LNCaP clone FGC (cell line): Measurements from ENCODE around the gene LRRC49.

Experiments used
- DNase-seq: peaks from one replicate; pipeline ENCODE4 v3.0.0-alpha.2; 2011; ENCODE audit warnings: low read depth
- H3K4me3 ChIP-seq: 2 replicates; pipeline ENCODE4 v1.5.1; 2011; ENCODE audit warnings: mild to moderate bottlenecking, low read depth, low read length, control low read depth
- TF ChIP-seq, protein P1 (sequence below): IDR thresholded peaks from 2 replicates; pipeline ENCODE4 v1.5.1; 2012; ENCODE audit warnings: mild to moderate bottlenecking; ENCODE audit not compliant: control insufficient read depth, insufficient read depth; ENCODE audit errors: extremely low read depth

The LRRC49 gene, protein sequence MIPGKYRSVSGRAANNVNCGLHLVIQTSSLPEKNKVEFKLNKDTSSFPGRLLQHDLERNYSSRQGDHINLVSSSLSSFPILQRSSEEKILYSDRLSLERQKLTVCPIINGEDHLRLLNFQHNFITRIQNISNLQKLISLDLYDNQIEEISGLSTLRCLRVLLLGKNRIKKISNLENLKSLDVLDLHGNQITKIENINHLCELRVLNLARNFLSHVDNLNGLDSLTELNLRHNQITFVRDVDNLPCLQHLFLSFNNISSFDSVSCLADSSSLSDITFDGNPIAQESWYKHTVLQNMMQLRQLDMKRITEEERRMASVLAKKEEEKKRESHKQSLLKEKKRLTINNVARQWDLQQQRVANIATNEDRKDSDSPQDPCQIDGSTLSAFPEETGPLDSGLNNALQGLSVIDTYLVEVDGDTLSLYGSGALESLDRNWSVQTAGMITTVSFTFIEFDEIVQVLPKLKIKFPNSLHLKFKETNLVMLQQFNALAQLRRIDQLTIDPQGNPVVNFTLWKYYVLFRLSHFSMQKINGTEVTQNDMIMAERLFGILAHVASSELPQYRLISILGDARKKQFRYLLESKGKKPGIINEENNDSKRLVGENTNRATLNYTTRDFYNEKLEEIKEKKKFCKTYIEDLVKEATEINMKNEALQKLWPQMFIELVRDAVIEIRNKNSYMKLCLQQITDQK

DNA sequence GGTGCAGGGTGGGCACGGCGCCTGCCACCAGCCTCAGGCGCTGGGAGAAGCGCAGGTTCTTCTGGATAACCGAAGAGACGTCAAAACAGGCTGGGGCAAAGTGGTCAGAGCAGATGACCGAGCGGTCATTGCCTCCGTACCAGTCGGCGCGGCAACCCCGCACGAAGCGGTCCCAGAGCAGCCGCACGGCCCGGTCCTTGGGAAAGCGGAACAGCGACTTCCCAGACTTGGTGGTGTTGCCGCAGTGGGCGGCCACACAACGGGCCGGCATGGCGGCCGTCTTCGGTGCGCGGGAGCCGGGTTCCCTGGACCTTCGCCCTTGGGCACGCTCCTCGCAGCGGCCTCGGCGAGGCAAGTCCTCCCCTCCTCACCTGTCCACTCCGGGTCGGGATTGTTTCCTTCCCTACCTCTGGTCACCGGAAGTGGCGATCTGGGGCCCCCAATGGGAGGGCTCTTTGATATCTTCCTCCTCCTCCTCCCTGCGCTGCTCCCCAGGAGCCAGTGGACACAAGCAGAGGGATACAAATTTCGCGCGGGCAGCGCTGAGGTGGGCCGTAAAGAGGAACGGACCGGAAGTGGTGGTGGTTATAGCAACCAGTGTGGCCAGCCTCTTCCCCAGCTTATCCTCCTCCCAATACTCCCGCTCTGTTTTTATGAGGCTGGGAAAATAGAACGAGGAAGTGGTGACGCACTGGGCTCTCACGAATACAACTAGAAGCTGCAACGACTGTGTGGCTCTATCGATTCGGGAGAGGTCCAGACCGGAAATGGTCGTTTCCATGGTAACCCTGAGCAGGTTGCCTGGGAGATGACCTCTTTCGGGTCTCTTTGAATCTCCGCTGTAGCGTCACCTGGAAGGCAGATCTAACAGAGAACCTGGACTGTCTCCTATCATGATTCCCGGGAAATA, at the start of gene LRRC49, which contains the start of gene THAP10:
Gene LRRC49, plus strand, starts transcription at position 825 of the 910 bp plus-strand sequence. Its CDS starts 69 bp downstream, at position 894.
Gene THAP10, minus strand, starts transcription at position 432 of the 910 bp plus-strand sequence. Its CDS starts 161 bp downstream, at position 271.
- peak; percentile 90 for DNase-seq
- TF ChIP-seq, protein P1, sequence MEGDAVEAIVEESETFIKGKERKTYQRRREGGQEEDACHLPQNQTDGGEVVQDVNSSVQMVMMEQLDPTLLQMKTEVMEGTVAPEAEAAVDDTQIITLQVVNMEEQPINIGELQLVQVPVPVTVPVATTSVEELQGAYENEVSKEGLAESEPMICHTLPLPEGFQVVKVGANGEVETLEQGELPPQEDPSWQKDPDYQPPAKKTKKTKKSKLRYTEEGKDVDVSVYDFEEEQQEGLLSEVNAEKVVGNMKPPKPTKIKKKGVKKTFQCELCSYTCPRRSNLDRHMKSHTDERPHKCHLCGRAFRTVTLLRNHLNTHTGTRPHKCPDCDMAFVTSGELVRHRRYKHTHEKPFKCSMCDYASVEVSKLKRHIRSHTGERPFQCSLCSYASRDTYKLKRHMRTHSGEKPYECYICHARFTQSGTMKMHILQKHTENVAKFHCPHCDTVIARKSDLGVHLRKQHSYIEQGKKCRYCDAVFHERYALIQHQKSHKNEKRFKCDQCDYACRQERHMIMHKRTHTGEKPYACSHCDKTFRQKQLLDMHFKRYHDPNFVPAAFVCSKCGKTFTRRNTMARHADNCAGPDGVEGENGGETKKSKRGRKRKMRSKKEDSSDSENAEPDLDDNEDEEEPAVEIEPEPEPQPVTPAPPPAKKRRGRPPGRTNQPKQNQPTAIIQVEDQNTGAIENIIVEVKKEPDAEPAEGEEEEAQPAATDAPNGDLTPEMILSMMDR = no peak
- H3K4me3 ChIP-seq = peak within 1 kb of the TSS; percentile 83

DNA sequence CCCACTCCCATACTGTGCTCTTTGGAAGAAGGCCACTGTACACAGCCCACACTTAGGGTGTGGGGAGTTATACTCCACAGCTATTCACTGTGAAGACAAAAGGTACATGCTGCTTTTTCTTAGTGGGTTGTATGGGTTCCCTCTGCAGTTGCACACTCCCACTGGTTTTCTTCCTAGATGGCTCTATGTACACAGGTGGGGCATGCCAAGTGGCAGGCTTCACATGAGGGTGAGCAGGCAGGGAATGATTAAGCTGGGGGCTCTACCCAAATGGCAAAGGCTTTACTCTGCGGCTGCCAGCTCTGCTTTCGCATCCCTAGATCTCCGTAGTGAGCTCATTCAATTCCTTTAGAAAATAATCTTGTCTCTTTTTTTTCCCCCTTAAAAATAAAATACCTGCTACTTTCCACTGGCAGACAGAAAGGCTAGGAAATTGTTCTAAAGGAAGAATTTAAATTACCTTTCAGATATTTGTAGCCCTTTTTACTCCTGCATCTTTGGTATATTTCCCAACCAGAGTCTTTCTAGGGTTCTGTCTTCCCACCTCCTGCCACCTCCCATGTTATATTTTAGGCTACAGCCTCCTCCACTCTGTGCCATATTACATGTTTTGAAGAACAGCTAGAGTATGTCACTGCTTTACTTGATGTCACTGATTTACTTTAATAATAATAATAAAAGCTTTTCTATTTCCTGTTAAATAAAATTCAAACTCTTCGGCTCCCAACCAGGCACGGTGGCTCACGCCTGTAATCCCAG, 46.8 kb upstream of the LRRC49 start:
- H3K4me3 ChIP-seq = no peak overlapping the region
- TF ChIP-seq, protein P1 = no peak
- DNase-seq = no peak

DNA sequence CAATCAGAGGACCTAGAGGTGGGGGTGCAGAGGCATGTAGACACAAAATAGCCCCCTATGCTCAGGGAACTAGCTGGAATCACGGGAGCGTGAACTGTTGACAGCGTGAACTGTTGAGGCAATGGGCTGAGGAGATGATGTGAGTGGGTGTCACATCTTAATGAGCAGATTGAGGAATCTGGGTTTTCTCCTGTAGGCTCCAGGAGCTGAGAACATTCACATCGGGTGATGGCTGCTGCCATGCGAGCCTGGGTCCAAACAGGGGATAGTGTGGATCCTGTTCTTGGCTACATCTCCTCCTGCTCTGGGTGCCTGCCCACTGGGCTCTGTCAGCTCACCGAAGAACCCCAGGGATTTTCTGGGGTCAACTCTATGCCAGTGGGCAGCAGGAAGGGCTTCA, 40.7 kb upstream of the LRRC49 start:
- TF ChIP-seq, protein P1 = no peak

DNA sequence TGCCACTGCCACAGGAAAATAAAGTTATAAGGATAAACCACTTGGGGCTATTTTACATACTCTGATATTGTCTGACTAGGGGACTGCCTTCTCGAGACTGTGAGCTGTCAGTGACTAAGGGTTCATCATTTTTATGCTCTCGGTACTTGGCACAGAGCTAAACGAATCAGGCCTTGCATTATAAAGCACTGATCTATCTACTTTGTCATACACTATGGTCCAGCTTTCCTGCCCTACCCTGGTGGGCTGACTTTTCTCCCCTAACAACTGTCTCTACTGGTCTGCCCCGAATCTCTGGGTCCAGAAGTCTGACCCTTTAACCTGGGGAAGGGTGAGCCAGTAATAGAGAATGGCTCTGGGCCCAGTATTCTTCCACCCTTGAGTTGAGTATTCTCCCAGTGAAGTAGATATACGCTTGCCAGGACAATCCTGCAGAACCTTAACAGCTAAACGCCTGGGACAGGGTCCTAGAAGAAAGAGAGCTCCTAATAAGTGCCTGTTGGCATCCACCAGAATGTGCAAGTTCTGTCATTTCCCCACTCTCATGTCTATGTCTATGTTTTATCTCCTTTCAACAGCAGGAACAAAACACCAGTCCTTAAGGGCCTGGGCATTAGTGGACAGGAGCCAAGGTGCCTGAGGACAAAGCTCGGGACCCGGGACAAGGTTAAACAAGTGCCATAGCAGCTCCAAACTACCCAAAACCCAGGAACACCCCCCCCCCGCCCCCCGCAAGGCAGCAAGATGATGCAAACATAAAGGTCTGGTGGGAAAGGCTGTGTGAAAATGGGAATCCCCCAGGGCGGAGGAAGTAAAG, 39.9 kb upstream of the LRRC49 start:
- no peak for DNase-seq
- TF ChIP-seq, protein P1 = no peak
- peak overlapping the region; percentile 56 for H3K4me3 ChIP-seq

More for the DNA sequence above, 40.7 kb upstream of the LRRC49 start:
- H3K4me3 ChIP-seq = no peak overlapping the region
- DNase-seq = no peak

DNA sequence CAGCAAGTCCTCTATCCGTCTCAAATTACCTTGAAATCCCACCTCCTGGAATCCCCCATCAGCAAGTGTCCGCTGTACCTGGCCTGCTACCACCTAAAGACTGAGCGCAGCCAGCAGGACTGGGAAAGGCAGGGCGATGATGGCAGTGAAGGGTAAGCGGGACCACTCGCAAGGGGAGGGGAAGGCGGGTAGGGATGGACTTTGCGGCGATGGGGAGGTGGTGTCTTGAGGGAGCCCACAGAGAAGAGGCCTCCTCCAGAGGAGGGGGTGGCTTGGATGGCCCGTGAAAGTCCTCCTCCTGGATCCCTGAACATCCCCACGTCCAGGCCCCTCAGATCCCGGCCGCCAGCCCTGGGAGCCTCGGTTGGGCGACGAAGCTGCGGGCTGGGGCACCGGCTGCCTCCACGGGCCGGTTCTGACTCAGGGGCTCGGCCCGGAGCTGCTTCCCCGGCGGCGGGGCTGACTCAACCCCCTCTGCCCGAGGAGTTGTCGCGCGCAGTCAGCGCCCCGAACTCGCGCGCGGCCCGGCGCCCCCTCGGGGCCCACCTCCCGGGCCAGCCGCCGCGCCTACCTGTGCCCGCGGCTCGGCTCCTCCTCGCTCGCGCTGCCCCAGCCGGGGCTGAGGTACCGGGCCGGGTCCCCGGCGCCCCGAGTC, 39.2 kb upstream of the LRRC49 start:
- H3K4me3 ChIP-seq = peak overlapping the region; percentile 56
- TF ChIP-seq, protein P1 = no peak
- no peak for DNase-seq
